HG03103 (cell line): ENCODE measurements around the gene RYR2.
A peak's percentile ranks its signal among the peaks of the same experiment; 100 is the strongest.

Experiments
- ATAC-seq: cut with Tn5 transposase; IDR thresholded peaks from one replicate; pipeline ENCODE4 v1.9.1; 2021; ENCODE audit warnings: low read depth; ENCODE audit not compliant: unreplicated experiment

Gene RYR2

GRCh38 chr1:237029850-237030535 is 12.0 kb upstream of the RYR2 start:
- no peak for ATAC-seq

- ATAC-seq = no peak
Measured at GRCh38 chr1:237031480-237031879, 10.5 kb upstream of the RYR2 start.

GRCh38 chr1:237032029-237032428 is 10.0 kb upstream of the RYR2 start:
- peak; percentile 94 for ATAC-seq

GRCh38 chr1:237033061-237033460 is 8.9 kb upstream of the RYR2 start:
- ATAC-seq = no peak

- no peak for ATAC-seq
Measured at GRCh38 chr1:237033804-237034203, 8.2 kb upstream of the RYR2 start.

GRCh38 chr1:237035759-237036158 is 6.2 kb upstream of the RYR2 start:
- ATAC-seq = no peak

DNA sequence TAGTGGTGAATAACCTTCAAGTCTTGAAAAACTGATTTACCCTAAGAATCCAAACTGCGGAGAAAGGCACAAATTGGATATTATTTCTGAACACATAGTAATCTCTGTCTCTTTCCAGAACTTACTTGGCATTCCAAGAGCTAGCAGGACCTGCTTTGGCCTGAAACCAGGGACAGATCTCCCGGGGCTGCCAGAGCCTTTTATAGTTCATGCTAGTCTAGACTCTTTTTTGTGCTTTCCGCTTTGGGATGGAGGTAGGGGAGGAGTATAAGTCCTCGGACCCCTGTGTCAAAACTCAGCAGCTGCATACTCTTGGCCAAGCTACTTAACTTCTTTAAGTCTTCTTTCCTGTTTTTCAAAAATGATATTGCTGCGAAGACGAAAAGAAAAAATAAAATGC is 3.8 kb upstream of the RYR2 start:
- no peak for ATAC-seq

- ATAC-seq = no peak
Measured at GRCh38 chr1:237040823-237041222, 1.2 kb upstream of the RYR2 start.

DNA sequence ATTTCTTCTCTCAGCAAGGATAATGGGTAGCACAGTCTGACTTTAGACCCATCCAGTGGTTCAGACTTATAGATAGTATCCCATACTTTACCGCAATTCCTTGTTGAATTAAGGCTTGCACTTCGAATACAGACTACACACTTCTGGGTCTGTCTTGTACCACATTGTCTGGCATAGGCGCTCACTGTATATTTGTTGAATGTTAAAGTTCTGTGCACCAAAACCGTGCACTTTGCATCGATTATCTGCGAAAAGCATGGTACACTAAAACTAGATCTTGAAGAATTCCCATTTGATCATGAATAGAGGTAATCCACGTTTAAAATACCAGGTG is 556 bp upstream of the RYR2 start:
- no peak for ATAC-seq

DNA sequence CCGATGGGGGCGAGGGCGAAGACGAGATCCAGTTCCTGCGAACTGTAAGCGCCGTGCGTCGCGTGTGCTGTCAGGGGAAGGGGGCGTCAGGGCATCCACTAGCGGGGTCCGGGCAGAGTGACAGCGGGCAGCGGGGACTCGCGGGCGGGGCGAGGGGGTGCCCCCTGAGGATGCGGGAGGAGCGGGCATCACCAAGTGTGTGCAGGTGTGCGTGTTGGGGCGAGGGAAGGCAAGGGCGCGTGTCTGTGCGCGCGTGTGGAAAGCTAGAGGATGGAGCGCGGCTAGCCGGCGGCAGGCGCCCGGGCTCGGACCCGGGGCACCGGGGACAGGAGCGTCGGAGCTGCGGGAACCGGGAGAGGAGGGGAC is 525 bp downstream of the RYR2 start:
- ATAC-seq = no peak

GRCh38 chr1:237042892-237043576 is 1.1 kb downstream of the RYR2 start:
- ATAC-seq = no peak

DNA sequence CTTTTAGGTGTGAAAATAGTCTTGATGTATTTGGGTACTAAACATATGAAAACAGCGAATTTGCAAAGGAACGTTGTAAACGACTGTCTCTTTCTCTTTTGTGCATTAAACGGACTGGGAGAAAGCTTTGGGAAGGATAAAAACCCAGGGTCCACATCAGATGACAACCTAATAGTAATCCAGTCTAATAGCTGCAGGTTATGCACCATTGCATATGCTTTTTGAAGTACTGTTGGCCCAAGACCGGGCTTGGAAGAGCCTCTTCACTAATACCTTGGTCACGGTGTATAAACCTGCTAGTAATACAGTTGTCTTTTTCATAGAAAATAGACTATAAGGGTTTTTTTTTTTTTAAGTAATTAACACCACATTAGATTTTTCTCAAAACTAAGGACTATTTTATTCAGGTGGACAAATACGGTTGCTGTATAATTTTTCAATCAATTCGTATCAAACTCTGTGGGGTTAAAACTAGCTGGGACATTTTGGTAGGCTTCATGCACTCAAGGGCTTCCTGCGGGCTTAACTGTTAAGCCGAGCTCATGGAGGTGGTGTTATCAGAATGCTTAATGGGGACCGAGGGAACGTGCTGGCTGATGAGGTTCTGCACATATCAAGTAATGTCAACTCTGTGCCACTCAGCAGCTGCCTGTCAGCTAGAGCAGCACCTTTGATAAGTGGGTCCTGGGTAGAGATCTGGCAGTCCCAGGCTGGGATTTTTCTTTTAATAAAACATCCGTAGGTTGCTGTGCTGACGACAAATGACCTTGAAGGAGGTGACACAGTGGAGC is 2.1 kb downstream of the RYR2 start:
- no peak for ATAC-seq

DNA sequence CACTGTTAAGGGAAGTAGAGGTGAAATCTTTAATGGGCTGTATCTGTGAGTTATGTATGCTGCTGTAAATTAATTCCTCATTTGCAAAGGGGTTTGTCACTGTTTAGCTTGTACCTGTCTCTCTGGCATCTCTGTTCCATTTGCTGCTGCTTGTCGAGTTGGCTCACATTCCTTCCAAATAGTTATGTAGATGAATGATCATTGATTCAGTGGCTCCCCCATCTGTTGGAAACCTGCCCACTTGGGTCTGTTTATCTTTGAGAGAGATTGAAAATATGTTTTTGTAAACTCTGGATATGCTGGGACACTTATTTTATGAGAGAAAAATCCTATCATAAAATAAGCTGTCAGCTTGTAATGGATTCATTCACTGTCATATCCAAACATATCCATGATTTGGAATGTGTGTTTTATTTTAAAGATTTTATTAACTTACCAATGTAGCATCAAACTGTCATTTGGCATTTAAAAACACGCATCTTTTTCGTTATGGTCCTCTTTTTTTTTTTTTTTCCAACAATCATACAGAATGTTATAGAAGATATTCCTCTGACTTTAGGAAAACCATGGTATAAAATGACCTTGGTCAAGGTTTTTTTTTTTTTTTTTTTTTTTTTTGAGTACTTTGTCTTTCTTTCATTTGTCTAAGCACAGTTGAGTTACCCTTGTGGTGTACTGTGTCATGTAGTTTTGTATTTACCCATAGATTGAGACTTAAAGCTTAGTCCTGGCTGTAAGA is 3.5 kb downstream of the RYR2 start:
- no peak for ATAC-seq

DNA sequence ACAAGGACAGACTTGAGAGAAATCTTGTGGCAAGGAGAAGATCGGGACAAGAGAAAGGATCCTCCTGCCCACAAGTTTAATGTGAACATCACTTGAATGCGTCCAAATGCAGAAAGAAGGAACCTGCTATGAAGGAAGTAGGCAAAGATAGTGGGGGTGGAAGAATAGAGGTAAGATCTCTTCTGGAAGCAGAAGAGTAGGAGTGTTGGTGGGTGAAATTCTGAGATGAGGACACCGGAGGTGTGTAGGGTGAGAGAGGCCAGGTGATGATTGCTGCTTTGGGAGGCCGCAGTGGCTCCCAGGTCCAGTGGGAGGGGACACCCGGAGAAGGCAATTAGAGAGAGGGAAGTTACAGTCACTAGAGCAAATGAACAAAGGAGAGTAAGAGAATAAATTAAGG is 6.8 kb downstream of the RYR2 start:
- no peak for ATAC-seq

DNA sequence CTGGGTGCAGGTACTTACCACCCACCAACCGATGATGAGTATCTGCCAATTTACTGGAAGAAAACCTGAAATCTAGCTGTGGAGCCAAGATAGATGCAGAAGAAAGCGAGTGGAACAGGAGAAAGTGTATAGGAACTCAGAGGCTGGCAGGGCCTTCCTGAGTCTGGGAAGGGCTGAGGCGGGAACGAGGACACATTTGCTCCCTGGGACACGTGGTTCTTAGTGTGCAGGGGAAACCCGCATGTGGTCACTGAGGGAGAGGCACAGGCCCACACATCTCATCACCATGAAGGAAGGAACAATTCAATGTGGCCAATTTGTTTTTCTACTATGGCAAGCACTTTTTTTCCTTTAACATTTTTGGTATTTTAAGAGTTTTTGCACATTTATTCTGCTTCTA is 8.2 kb downstream of the RYR2 start:
- no peak for ATAC-seq

- ATAC-seq = no peak
Measured at GRCh38 chr1:237050915-237051314, 8.9 kb downstream of the RYR2 start.

- no peak for ATAC-seq
Measured at GRCh38 chr1:237054313-237054712, 12.3 kb downstream of the RYR2 start.

DNA sequence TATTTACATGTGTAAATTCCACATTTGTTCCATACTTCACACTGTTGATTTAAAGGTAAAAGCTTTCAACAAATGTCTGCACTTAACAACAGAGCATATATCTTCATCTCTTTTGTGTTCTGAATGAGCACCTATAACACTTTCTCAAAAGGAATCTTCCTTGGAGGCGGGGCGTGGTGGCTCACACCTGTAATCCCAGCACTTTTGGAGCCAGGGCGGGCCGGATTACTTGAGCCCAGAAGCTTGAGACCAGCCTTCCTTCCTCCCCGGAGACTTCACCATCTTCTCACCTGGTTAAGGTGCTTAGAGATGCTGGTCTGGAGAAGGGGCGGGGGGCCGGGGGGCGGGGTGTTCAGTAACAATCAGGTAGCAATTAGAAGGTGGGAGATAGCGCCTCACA is 16.5 kb downstream of the RYR2 start:
- ATAC-seq = no peak

- no peak for ATAC-seq
Measured at GRCh38 chr1:237059244-237059643, 17.3 kb downstream of the RYR2 start.

DNA sequence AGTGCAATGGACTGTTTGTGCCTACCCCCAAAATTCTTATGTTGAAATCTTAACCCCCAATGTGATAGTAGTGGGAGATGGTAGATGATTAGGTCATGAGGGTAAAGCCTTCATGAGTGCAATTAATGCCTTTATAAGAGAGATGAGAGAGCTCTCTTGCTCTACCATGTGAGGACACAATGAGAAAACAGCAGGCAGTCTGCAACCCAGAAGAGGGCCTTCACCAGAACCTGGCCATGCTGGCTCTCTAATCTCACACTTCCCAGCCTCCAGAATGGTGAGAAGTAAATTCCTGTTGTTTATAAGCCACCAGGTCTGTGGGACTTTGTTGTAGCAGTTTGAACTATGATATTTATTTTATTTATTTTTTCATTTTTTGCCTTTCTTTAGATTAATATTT is 21.0 kb downstream of the RYR2 start:
- no peak for ATAC-seq

GRCh38 chr1:237065903-237066302 is 23.9 kb downstream of the RYR2 start:
- no peak for ATAC-seq
